HG03432 (cell line): Measurements from ENCODE around the gene TMEM61.
"Not testable (repeated sequence)": the region's sequence is repeated elsewhere in the genome, so short reads cannot be mapped to it uniquely, and the experiment has no call there.

ENCODE experiments used
- ATAC-seq: cut with Tn5 transposase; IDR thresholded peaks from one replicate; pipeline ENCODE4 v1.9.1; 2021; ENCODE audit warnings: mild to moderate bottlenecking, moderate library complexity; ENCODE audit not compliant: unreplicated experiment

The TMEM61 gene

DNA sequence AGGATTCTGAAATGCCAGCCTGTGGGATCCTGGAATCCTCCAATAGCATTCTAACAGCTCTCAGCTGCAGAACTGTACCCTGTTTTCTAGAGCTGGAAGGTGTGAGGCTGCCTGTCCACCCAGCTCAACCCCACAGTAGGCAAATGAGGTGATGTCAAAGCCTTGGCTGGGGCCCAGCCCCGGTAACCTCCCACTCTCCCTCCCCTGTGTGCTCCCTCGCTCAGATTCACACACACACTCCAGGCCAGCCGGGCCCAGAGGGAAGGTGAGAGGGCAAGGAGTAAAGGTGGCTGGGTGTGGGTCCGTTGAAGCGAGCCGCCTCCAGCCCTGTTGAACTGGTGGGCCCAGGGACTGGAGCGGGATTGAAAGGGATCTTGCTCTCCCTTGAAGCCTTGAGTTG, 18.2 kb downstream of the TMEM61 start, which contains the start of gene BSND:
Gene BSND (plus strand): TSS at position 257 of the 400 bp plus-strand sequence. CDS start 254 bp downstream, outside the sequence.
- peak; percentile 63 for ATAC-seq

DNA sequence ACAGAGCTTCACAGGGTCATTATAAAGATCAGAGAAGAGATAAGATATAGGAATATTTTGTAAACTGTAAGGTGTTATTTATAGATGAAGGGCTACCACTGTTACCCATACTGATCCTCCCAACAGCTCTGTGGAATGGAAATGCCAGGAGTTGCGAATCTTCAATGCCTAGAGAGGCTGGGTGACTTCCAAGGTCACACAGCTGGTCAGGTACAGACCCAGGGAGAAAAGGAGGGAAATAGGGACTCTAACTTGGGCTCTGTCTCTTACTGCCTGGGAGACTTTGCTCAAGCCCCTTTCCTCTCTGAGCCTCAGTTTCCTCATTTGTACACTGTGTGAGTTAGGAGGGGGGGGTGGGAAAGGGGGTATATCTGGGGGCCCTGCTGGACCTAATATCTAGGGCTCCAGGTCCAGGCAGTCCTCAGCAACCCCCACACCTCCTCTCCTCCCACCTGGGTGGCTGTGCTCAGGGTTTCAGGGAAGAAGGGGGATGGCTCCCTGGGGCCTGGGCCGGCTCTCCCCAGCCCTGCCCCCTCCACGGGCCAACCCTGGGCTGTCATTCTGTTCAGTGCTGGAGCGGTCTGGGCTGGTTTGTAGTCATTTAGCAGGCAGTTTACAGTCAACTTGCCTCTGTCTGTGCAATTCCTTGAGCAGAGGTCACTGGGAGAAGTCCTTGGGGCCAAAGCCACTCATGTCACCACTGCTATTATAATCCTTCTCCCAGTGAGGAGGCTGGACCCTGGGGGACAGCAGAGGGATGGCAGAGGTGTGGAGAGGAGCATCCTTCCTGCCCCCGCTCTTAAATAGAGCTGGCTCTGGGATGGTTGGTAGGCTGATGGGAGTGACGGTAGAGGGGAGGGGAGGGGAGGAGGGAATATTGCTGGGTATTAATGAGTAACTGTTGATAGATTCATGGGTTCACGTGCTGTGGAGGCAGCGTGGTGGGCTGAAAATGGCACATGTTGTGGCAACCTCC, 20.0 kb downstream of the TMEM61 start:
- no peak for ATAC-seq

DNA sequence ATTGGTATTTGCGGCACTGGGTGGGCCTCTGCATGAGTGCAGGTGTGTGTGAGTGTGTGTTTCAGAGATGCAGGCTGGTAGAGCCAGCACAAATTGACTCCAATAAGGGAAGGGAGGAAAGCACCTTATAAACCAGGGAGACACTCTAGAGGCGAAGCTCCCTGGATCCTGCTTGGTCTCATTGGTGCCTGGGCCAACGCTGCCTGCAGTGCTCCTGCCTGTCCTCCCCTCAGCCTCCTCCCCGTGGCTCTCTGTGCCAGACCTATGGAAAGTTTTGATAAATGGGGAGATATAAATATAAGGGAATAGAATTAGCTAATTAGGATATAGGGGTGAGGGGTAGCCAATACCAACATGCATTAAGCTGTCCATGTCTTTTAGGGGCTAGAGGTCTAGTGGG, 20.9 kb downstream of the TMEM61 start:
- ATAC-seq: no peak

DNA sequence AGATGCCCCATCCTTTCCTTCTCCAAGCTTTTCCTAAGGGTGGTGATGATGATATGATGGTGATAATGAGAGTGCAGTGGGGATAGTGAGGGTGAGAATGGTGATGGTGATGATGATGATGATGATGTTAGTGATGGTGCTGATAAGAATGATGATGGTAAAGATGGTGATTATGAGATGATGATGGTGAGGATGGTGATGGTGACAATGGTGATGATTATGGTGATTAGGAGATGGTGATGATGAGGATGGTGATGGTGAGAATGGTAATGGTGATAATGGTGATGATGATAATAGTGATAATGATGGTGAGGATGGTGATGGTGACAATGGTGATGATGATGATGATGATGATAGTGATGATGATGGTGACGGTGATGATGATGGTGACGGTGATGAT, 22.3 kb downstream of the TMEM61 start:
- no peak for ATAC-seq

DNA sequence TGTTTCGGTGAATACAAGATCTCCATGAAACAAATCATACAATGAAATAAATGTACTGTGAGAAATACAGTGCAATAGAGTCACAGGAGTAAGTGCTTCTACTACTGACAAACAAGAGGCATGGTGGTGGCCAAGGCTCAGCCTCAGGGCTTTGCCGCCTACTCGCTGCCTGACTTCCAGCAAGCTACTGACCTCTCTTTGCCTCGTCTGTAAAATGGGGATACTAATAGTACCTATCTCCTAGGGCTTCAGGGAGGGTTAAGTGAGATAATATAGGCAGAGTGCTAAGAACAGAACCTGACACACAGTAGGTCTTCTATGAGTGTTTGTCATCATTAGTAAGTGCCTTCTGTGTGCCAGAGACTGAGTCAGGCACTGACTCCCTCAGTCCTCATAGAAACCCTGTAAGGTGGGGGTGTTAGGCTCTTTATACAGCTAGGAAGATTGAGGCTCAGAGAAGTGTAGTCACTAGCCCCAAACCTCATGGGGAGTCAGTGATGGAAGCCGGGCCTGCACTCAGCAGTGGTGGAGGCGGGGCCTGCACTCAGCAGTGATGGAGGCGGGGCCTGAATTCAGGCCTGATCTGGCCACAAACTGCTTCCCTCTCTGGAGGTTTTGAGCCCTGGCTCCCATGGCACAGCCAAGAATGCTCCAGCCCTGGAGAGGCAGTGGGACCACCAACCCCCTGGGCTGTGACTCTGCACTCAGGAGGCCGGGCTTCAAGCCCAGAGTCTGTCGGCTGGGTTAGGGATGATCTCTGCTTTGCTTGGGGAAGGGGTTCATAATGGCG, 25.1 kb downstream of the TMEM61 start:
- ATAC-seq: no peak

DNA sequence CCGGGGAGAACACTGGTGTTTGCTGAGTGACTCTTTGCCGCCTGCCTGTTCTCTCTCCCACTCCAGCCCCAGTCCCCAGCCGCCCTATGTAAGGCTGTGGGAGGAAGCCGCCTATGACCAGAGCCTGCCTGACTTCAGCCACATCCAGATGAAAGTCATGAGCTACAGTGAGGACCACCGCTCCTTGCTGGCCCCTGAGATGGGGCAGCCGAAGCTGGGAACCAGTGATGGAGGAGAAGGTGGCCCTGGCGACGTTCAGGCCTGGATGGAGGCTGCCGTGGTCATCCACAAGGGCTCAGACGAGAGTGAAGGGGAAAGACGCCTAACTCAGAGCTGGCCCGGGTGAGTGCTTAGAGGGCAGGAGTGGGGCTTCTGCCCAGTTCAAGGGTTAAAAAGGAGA, 26.5 kb downstream of the TMEM61 start:
- no peak for ATAC-seq

DNA sequence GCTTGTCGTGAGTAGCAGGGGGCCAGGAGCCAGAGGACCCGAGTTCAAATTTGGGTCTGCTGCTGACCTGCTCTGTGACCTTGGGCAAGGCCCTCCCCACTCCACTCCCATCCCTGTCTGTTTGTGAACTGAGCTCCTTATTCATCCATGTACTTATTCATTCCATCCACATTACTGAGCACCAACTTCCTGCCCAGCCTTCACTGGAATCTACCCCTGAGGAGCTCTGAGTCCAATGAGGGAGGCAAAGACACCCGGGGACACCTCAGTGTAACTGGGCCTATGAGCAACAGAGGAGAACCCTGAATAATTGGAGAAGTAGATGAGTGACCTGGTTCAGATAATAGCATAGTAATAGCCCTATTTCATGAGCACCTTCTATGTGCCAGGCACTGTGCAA, 27.2 kb downstream of the TMEM61 start:
- no peak for ATAC-seq

DNA sequence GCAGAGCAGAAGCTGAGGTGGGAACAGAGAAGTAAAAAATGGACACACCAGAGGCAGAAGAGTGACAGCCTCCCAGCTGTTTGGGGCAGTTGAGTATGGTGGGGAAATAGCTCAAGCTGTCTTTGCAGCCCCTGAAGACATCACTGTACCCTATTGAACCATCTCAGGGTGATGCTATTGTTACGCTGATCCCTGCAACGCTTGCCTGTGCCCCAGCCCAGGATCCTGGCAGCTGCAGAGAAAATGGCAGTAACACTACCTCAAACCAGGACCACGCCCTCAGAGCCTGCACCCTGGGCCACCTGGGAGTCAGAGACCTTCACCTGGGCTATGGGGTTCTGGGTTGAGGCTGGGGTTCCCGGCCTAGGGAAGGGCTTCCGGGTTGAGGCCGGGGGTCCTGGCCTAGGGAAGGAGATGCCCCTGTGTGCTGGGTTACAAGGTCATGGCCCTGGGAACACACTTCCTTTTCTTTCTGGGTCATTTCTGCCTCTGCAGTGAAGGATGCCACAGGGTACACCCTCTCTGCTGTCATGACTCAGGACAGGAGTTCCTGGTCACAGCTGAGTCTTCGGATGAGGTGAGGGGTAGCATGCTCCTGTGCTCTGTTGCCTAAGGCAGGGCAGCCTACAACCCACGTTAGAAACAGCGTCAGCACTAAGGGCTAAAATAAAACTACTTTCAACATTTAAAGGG, 29.9 kb downstream of the TMEM61 start:
- no peak for ATAC-seq

DNA sequence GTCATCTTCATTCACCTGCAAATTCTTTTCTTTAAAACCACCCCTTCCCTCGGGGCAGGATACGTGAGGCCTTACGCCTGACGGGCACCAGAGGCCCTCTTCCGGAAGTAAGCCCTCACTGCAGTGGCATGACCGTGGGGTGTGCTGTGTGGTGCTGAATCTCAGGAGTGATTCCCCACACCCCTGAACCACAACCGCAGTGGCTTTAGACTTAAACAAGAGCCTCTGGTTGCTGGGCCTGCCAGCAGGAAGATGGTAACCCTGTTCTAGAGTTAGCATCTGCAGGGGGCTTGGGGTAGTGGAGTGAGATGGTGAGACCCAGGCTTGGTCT, 30.4 kb downstream of the TMEM61 start:
- ATAC-seq: no peak

DNA sequence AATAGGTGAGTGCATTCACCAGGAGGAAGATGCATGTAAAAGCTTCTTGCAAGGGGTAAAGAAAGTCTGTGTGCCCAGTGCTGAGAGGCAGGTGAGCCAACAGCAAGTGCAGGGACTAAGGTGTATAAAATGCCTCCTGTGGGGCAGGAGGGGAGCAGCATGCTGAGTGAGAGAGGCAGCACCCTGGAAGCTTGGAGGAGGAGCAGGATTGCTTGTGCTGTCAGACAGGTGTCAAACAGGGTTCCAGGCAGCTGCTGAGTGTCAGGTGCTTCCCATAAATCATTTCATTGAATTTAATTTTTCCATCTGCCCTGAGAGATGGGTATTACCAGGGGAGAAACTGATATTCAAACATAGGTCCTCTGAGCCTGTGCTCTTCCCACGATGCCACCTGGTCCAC, 32.2 kb downstream of the TMEM61 start:
- no peak for ATAC-seq

DNA sequence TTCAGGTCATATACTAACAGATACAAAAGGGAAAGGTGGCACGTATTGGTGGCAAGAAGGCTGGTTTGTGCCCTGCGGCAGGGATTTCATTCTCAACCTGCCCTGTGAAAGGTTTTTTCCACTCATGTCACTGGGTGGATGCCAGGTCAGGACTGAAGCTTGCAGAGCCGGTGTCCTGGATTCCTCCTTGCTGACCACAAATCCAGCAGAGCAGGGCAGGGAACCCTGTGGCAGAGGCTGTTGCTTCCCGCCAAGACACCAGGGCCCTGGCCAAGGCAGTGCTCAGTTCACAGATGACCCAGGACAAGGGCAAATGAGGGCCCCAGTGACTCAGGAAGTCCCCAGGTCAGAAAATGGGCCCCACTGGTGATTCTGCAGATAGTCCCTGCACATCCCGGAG, 34.7 kb downstream of the TMEM61 start:
- ATAC-seq: no peak

DNA sequence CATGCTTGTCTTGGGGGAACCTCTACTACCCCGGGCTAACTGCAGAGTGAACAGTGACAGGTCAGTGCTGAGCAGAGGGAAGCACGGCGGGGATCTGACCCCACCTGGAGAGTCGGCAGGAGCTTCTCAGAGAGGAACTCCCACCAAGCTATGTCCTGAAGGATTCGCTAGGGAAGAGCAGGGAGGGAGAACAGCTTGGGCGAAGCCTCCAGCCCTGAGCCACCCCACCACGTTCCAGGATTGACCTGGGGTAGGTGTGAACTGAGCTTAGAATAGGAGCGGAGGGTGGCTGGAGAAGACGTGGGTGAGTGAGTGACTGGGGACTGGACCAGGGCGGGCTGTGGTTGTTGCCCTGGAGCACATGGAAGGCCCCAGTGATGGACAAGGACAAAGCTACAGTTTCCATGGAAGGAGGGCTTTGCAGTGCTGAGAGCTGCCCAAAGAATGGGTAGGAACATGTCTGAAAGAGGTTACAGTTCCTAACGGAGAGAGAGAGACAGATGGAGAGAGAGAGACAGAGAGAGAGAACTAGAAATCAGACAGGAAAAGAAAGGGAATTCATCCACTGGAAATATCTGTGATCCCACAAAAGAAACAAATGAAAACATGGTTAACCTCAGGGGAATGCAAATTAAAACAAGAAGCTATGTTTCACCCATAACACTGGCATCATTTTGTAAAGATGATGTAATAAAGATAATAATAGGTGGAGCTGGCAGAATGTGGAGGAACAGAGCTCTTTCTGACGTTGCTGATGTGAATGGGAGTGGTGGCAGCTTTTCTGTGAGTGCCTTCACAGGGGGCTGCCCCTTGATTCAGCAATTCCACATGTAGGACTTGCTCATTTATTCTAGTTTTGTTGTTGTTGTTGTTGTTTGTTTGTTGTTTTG, 35.5 kb downstream of the TMEM61 start:
- ATAC-seq: no peak

DNA sequence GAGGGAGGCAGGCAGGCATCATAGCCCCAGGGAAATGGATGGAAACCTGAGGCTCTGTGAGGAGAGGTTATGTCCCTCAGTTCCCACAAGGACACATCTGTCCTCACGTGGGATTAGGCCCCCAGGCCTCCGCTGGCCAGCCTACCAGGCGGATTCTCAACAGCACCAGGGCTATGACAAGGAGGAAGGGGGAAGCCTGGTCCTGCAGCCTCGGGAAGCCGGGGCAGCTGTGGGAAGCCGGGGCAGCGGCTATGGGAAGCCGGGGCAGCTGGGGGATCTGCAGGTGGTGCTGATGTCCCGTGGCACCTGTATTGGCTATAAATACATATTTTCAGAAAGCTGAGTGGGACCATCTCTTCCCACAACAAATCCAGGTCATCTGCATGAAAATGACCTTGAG, 38.0 kb downstream of the TMEM61 start:
- ATAC-seq: no peak

DNA sequence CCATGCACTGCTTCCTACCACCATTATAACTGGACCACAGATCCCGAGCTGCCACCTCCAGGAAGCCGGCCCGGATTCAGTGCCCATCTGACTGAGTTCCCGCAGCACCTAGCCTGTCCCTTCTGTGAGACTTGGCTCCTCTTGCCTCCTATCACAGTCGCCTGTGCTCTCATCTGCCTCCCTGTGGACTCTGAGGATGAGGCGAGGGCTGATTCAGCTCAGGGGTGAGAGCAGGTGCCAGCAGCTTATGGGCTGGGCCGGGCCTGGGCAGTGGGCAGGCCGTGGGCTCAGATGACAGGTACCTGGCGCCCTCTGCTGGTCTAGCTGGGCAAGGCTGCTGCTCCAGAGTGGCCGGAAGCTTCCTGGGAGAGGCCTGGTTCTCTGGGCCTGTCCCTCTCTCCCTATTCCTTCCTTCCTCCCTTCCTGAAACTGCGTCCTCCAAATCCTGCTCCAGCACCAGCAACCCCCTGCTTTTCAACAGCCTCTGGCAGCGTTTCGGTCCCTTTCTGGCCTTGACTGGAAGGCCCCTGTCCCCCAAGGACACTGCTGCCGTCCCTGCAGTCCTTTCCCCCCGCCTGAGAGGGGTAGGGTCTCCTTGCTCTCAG, 41.6 kb downstream of the TMEM61 start:
- peak; percentile 92 for ATAC-seq

DNA sequence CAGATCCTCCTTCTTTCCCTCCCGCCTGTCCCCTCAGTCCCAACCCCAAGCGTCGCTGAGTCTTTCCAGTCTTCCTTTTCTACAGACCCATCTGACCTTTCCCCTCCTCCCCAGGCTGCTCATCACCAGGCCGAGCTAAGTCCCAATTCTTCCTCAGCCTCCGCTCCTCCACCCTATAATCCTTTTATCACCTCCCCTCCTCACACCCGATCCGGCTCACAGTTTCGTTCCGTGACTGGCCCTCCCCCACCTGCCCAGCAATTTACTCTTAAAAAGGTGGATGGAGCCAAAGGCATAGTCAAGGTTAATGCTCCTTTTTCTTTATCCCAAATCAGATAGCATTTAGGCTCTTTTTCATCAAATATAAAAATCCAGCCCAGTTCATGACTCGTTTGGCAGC, 43.7 kb downstream of the TMEM61 start:
- ATAC-seq: not testable (repeated sequence)

DNA sequence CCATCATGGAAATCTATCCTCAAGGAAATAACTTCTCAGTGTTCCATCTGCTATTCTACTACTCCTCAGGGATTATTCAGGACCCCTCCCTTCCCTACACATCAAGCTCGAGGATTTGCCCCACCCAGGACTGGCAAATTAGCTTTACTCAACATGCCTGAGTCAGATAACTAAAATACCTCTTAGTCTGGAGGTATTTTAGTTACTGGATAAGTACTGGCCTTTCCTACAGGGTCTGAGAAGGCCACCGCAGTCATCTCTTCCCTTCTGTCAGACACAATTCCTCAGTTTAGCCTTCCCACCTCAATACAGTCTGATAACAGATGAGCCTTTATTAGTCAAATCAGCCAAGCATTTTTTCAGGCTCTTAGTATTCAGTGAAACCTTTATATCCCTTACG, 46.3 kb downstream of the TMEM61 start:
- ATAC-seq: not testable (repeated sequence)

DNA sequence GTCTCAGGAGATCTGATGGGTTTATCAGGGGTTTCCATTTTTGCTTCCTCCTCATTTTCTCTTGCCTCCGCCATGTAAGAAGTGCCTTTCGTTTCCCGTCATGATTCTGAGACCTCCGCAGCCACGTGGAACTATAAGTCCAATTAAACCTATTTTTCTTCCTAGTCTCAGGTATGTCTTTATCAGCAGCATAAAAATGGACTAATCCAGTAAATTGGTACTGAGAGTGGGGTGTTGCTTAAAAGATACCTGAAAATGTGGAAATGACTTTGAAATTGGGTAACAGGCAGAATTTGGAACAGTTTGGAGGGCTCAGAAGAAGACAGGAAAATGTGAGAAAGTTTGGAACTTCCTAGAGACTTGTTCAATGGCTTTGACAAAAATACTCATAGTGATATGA, 50.7 kb downstream of the TMEM61 start:
- ATAC-seq: not testable (repeated sequence)

DNA sequence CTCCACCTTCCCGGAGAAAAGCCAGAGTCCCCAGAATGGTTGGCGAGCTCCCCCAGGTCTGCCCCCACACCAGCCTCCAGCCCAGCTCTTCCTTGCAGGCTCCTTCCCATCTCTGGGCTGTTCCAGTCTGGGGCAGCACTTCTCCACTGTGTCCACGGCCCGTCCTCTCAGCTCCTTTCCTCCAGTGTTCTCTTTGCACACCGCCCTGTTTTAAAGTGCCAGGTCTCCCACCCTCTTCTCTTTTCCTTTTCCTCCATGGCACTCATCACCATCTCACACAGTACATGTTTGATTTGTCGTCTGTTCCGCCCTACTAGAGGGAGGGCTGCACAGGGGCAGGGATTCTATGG, 52.8 kb downstream of the TMEM61 start:
- no peak for ATAC-seq

DNA sequence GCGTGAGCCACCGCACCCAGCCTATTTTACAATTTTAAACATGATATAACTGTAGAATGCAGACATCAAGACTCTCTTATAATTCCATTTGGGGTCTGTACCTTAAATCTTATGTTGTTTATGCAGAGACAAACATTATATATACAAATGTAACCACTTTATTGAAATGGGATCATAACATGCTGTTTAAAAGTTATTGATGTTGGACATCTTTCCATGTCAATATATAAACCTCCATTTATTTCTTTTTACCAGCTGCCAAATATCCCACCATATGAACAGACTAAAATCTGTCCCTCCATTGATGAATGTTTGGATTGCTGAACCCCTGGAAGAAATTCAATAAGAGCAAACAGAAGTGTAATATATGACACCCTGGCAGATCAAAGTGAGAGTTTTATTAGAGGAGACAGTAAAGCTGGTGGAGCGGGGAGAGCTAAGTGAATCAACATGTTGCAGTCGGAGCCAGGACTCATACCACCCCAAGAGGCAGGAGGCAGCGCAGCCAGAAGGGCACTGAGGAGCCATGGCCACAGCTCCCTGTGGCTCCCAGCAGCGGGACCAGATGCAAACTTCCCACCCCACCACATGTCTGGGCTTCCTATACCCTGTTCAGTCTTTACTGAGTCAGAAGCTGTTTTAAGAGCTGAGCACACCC, 54.2 kb downstream of the TMEM61 start:
- ATAC-seq: no peak

DNA sequence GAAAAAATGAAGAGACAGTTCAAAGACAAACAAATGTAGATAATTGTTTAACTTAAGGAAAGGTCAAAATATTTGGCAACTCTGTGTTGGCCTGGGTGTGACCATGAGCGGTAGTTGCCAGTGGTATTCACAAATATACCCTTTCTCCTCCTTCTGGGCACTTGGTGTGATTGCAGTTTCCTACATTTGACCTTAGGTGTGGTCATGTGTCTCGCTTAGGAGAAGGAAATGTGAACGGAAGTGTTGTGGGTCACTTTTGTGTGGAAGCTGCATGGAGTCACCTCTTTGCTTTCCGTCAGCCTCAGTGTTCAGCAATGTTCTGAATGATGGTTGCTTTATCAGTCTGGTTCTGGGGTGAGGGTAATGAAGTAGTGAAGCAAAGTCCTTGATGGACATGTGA, 55.5 kb downstream of the TMEM61 start:
- ATAC-seq: no peak
